SK-N-SH (cell line): ENCODE measurements around the gene FKBP9. TPM values are rescaled to one million over a fixed set of nuclear protein-coding genes. Genes with fewer than 3 reads are reported as not detected.

Experiments used
- CTCF ChIA-PET: fragments of 300-600, 350-600 bp; formaldehyde crosslinking; extraction: SDS; loops from one replicate; lab custom pipeline; 2021; lab: Yijun Ruan, JAX
- POLR2A ChIA-PET: fragments of 350-600 bp; sonication (Branson Sonifier 250); formaldehyde crosslinking; extraction: SDS; loops from one replicate; lab custom pipeline; 2020; ENCODE audit warnings: antibody characterized with exemption, inconsistent platforms; lab: Yijun Ruan, JAX
- DNase-seq: peaks from one replicate; pipeline ENCODE4 v3.0.0; 2012
- H2AFZ ChIP-seq: fragments of 200-600 bp; sonication (generic); 2 replicates; pipeline ENCODE4 v1.8.1; 2016; ENCODE audit warnings: antibody characterized with exemption, mild to moderate bottlenecking, low read depth
- H3F3A ChIP-seq: fragments of 200-600 bp; sonication (generic); replicated peaks from 2 replicates; pipeline ENCODE3; 2016; ENCODE audit warnings: antibody characterized with exemption, mild to moderate bottlenecking; ENCODE audit not compliant: insufficient read depth
- H3K27ac ChIP-seq, 2 experiments: fragments of 200-500 bp in 1 of 2; fragments of 200-600 bp in 1 of 2; sonication (Bioruptor generic) in 1 of 2; sonication (generic), shearing (Covaris generic) in 1 of 2; 2 replicates each; pipeline versions ENCODE4 v1.5.1 to v1.6.1; 2014 to 2016; ENCODE audit warnings: low read depth in 2 of 2, inconsistent platforms in 1 of 2, low read length in 1 of 2, mild to moderate bottlenecking in 1 of 2, mixed read lengths in 1 of 2
- H3K27me3 ChIP-seq: fragments of 200-600 bp; sonication (generic), shearing (Covaris generic); 2 replicates; pipeline ENCODE4 v1.6.1; 2016; ENCODE audit warnings: mixed run types; ENCODE audit not compliant: insufficient read depth
- H3K36me3 ChIP-seq, 2 experiments: fragments of 200-500 bp in 1 of 2; fragments of 200-600 bp in 1 of 2; sonication (Bioruptor generic) in 1 of 2; sonication (generic) in 1 of 2; replicated peaks in 1 of 2; 2 replicates each; pipeline versions ENCODE3 to v1.5.1; 2014 to 2016; ENCODE audit warnings: low read length in 1 of 2, mild to moderate bottlenecking in 1 of 2; ENCODE audit not compliant: insufficient read depth in 2 of 2, control insufficient read depth in 1 of 2
- H3K4me1 ChIP-seq, 2 experiments: fragments of 200-500 bp in 1 of 2; fragments of 200-600 bp in 1 of 2; sonication (Bioruptor generic) in 1 of 2; sonication (generic), shearing (Covaris generic) in 1 of 2; 2 replicates each; pipeline versions ENCODE4 v1.5.1 to v1.6.1; 2014 to 2016; ENCODE audit warnings: low read depth in 1 of 2, low read length in 1 of 2, mixed run types in 1 of 2; ENCODE audit not compliant: insufficient read depth in 2 of 2, control insufficient read depth in 1 of 2
- H3K4me2 ChIP-seq: fragments of 200-600 bp; sonication (generic), shearing (Covaris generic); 2 replicates; pipeline ENCODE4 v1.6.1; 2017; ENCODE audit warnings: mixed run types
- H3K4me3 ChIP-seq, 2 experiments: fragments of 200-500 bp in 1 of 2; fragments of 200-600 bp in 1 of 2; sonication (Bioruptor generic) in 1 of 2; sonication (generic), shearing (Covaris generic) in 1 of 2; 2 replicates each; pipeline versions ENCODE4 v1.5.1 to v1.8.1; 2014 to 2016; ENCODE audit warnings: low read depth in 2 of 2, inconsistent platforms in 1 of 2, low read length in 1 of 2, mild to moderate bottlenecking in 1 of 2, mixed read lengths in 1 of 2, moderate library complexity in 1 of 2
- H3K79me2 ChIP-seq: fragments of 200-600 bp; sonication (generic); 2 replicates; pipeline ENCODE4 v1.8.1; 2017; ENCODE audit warnings: mild to moderate bottlenecking; ENCODE audit not compliant: insufficient read depth
- H3K9ac ChIP-seq: fragments of 200-600 bp; sonication (generic); 2 replicates; pipeline ENCODE4 v1.6.1; 2017; ENCODE audit warnings: mixed run types
- H3K9me2 ChIP-seq: fragments of 200-600 bp; sonication (generic); 2 replicates; pipeline ENCODE4 v1.6.1; 2017; ENCODE audit warnings: mixed run types
- H3K9me3 ChIP-seq: fragments of 200-600 bp; sonication (generic); 2 replicates; pipeline ENCODE4 v1.6.1; 2017; ENCODE audit warnings: mixed run types, mild to moderate bottlenecking, moderate library complexity
- H4K20me1 ChIP-seq: fragments of 200-600 bp; sonication (generic); 2 replicates; pipeline ENCODE4 v1.6.1; 2017; ENCODE audit warnings: mild to moderate bottlenecking, mixed run types; ENCODE audit not compliant: insufficient read depth
- CHD2 ChIP-seq: fragments of 150-350 bp; IDR thresholded peaks from 2 replicates; pipeline ENCODE4 v1.6.1; 2018; ENCODE audit warnings: low read length; ENCODE audit not compliant: partially characterized antibody
- EP300 ChIP-seq, 2 experiments: IDR thresholded peaks; 2 replicates each; pipeline versions ENCODE4 v1.4.0 to v1.6.1; 2012; ENCODE audit warnings: borderline replicate concordance in 1 of 2, low read depth in 1 of 2, low read length in 1 of 2
- FOSL2 ChIP-seq: IDR thresholded peaks from 2 replicates; pipeline ENCODE4 v1.4.0; 2012; ENCODE audit warnings: low read depth, mild to moderate bottlenecking, moderate library complexity, borderline replicate concordance
- FOXJ3 ChIP-seq: sonication (generic); formaldehyde crosslinking; IDR thresholded peaks from 2 replicates; pipeline ENCODE4 v1.5.1; 2020; ENCODE audit warnings: mild to moderate bottlenecking, missing genetic modification reagents
- GATA2 ChIP-seq: sonication (generic); formaldehyde crosslinking; IDR thresholded peaks from 2 replicates; pipeline ENCODE4 v1.5.0; 2020; ENCODE audit warnings: mild to moderate bottlenecking, missing genetic modification reagents
- MAX ChIP-seq: IDR thresholded peaks from 2 replicates; pipeline ENCODE4 v1.4.0; 2012; ENCODE audit warnings: low read depth
- NFIC ChIP-seq: IDR thresholded peaks from 2 replicates; pipeline ENCODE4 v1.4.0; 2012; ENCODE audit warnings: borderline replicate concordance
- NRF1 ChIP-seq: IDR thresholded peaks from 2 replicates; pipeline ENCODE4 v1.6.1; 2012; ENCODE audit warnings: low read depth, mild to moderate bottlenecking, low read length
- PBX3 ChIP-seq: IDR thresholded peaks from 2 replicates; pipeline ENCODE4; 2012
- RAD21 ChIP-seq: IDR thresholded peaks from 2 replicates; pipeline ENCODE4 v1.6.1; 2012; ENCODE audit warnings: mild to moderate bottlenecking, low read length
- SMC3 ChIP-seq: IDR thresholded peaks from 2 replicates; pipeline ENCODE4 v1.6.1; 2012; ENCODE audit warnings: low read depth, low read length, improper control_type of control experiment
- TCF12 ChIP-seq: IDR thresholded peaks from 2 replicates; pipeline ENCODE4 v1.4.0; 2012
- TEAD4 ChIP-seq: IDR thresholded peaks from 2 replicates; pipeline ENCODE4 v1.4.0; 2012; ENCODE audit warnings: mild to moderate bottlenecking, borderline replicate concordance; ENCODE audit not compliant: insufficient read depth
- USF2 ChIP-seq: fragments of 150-350 bp; IDR thresholded peaks from 2 replicates; pipeline ENCODE4 v1.6.1; 2017; ENCODE audit warnings: antibody characterized with exemption, low read length, low read depth, borderline replicate concordance
- ZBTB33 ChIP-seq: IDR thresholded peaks from 2 replicates; pipeline ENCODE4 v1.4.0; 2012; ENCODE audit warnings: low read depth, borderline replicate concordance
- WGBS: methylation state at CpG from one replicate; pipeline ENCODE4 v1.1.6; 2017; ENCODE audit warnings: low lambda C conversion rate; 5-methylcytosine and 5-hydroxymethylcytosine counted together
- polyA plus RNA-seq, 3 experiments: library from polyadenylated mRNA; depleted of rRNA; stranded (reverse); fragments of >200 nt; gene quantifications; 2 replicates each; pipeline ENCODE4 v1.2.3, GENCODE V29; 2012

FKBP9 gene
- polyA plus RNA-seq, 1 of the 3 experiments (the other 2 are of a cell fraction): 211 TPM

GRCh38 chr7:32935558-32935957 is 21.7 kb upstream of the FKBP9 start:
- Histone ChIP-seq H3F3A (no peaks in the 10 kb centered on the region), H3K27me3 (no peaks in the 10 kb centered on the region), H3K27ac (no peak overlapping the region), H4K20me1 (peaks cover 6% of the 10 kb centered on the region; the same call in 1 of the 2 replicates), H3K9me3 (no peaks in the 10 kb centered on the region), H2AFZ (no peak overlapping the region), H3K4me1 (peaks cover 13 to 15% of the 10 kb centered on the region in 2 experiments; a peak in 3 of 4 replicates), H3K4me3 (no peak overlapping the region), H3K9me2 (no peaks in the 10 kb centered on the region), H3K36me3 (peaks cover 22 to 29% of the 10 kb centered on the region in 2 experiments), H3K9ac (no peak overlapping the region), H3K79me2 (peaks cover 89% of the 10 kb centered on the region), H3K4me2 (no peak overlapping the region)
- DNase-seq: no peak
- 88% methylated on average over 1 of the region's 1 CpG for WGBS
- ChIA-PET POLR2A (no interaction called here), CTCF (no interaction called here)
- TF ChIP-seq FOXJ3 (CRISPR knock-in tag): no peak
- TF ChIP-seq SMC3: no peak
- TF ChIP-seq FOSL2: no peak
- no peak for TF ChIP-seq NRF1
- no peak for TF ChIP-seq TCF12
- TF ChIP-seq CHD2: no peak

GRCh38 chr7:32936689-32937088 is 20.6 kb upstream of the FKBP9 start:
- ChIA-PET CTCF (interaction anchor here (1.0 to 1.9 kb wide), 4 partner anchors 42 to 172 kb away, joined by 3 to 11 read pairs (median 6); partner anchors contain the start of gene RP9), POLR2A (interaction anchor here (1.0 to 1.3 kb wide), 2 partner anchors 21 to 126 kb away, joined by 3 to 4 read pairs; partner anchors contain the start of genes FKBP9 and NT5C3A)
- no peak for DNase-seq
- TF ChIP-seq TEAD4 (no peak), RAD21 (0 out of 2 replicates have a peak, but pooled peaks have one; percentile 20)
- Histone ChIP-seq H3K9ac (no peak overlapping the region), H2AFZ (no peak overlapping the region), H3K36me3 (peaks cover 12 to 26% of the 10 kb centered on the region in 2 experiments), H3K27me3 (no peaks in the 10 kb centered on the region), H4K20me1 (peaks cover 6% of the 10 kb centered on the region; the same call in 1 of the 2 replicates), H3K4me1 (peaks cover 15 to 18% of the 10 kb centered on the region in 2 experiments; a peak in 3 of 4 replicates), H3F3A (no peaks in the 10 kb centered on the region), H3K79me2 (peaks cover 97% of the 10 kb centered on the region), H3K9me3 (no peaks in the 10 kb centered on the region), H3K27ac (no peak overlapping the region), H3K4me3 (no peak overlapping the region), H3K9me2 (no peaks in the 10 kb centered on the region), H3K4me2 (no peak overlapping the region)
- 97% methylated on average over 3 of the region's 3 CpGs for WGBS

- peaks cover 6% of the 10 kb centered on the region; the same call in 1 of the 2 replicates for H4K20me1 ChIP-seq
- CTCF ChIA-PET: interaction anchor here (0.9 to 2.2 kb wide), 5 partner anchors 12 to 171 kb away, joined by 3 to 11 read pairs (median 7); partner anchors contain the start of gene RP9
- peaks cover 98% of the 10 kb centered on the region for H3K79me2 ChIP-seq
- no peak overlapping the region for H2AFZ ChIP-seq
- H3K9me2 ChIP-seq: no peaks in the 10 kb centered on the region
- 65% methylated on average over 10 of the region's 10 CpGs for WGBS
- TF ChIP-seq USF2: no peak
- no peak for TF ChIP-seq TCF12
- no peak; a peak in 1 of 4 replicates for TF ChIP-seq EP300 (IDR thresholded peaks at IDR 0.05; ENCODE audit: borderline replicate concordance in 1 of 2, low read depth in 1 of 2, low read length in 1 of 2)
- no peak for TF ChIP-seq MAX
- TF ChIP-seq ZBTB33: no peak
- TF ChIP-seq GATA2 (CRISPR knock-in tag): no peak
- 0 out of 2 replicates have a peak, but pooled peaks have one; percentile 38 for TF ChIP-seq FOXJ3 (CRISPR knock-in tag)
- peak; percentile 47 for TF ChIP-seq CHD2
- TF ChIP-seq PBX3: no peak
- TF ChIP-seq NFIC: peak; percentile 85
- peak; percentile 1; the same call in 1 of the 2 replicates for TF ChIP-seq RAD21
- TF ChIP-seq, all 33 proteins: peak for 4
- peaks cover 10 to 19% of the 10 kb centered on the region in 2 experiments for H3K36me3 ChIP-seq
- no peaks in the 10 kb centered on the region for H3K9me3 ChIP-seq
- H3F3A ChIP-seq: no peaks in the 10 kb centered on the region
- peak overlapping the region; percentile 10 to 66; a peak in 3 of 4 replicates for H3K27ac ChIP-seq
- H3K27me3 ChIP-seq: no peaks in the 10 kb centered on the region
- no peak overlapping the region for H3K4me2 ChIP-seq
- peak; percentile 82 for DNase-seq
- no peak overlapping the region for H3K9ac ChIP-seq
- peaks cover 15 to 18% of the 10 kb centered on the region in 2 experiments; a peak in 3 of 4 replicates for H3K4me1 ChIP-seq
- POLR2A ChIA-PET: interaction anchor here (0.7 to 1.3 kb wide), 2 partner anchors 8 to 20 kb away, joined by 3 to 4 read pairs; partner anchors contain the start of gene FKBP9
- no peak overlapping the region for H3K4me3 ChIP-seq
These were observed 19.7 kb upstream of the FKBP9 start for GRCh38 chr7:32937344-32938174.
